Measurements from ENCODE around the gene SYT6. TPM values are rescaled to one million over a fixed set of nuclear protein-coding genes. Genes with fewer than 3 reads are reported as not detected.
A peak's percentile ranks its signal among the peaks of the same experiment; 100 is the strongest.

SYT6 gene
- total and polyA plus RNA-seq, 4 experiments from 2014 or later = not detected

- ChIA-PET CTCF (ENCODE audit: partially characterized antibody) (no interaction called here), POLR2A (ENCODE audit: partially characterized antibody) (no interaction called here)
- Mint-ChIP-seq H3K4me1 (no peaks in the 10 kb centered on the region), H3K9me3 (peaks cover 0 to 2% (median 0%) of the 10 kb centered on the region in 8 donors), H3K4me3 (no peak overlapping the region), H3K27me3 (peaks cover 14% of the 10 kb centered on the region in 2 donors), H3K36me3 (no peaks in the 10 kb centered on the region), H3K27ac (no peak overlapping the region)
- DNase-seq = no peak
- Histone ChIP-seq H3K9me3 (ENCODE audit: control insufficient read depth in 1 of 2, low read length in 2 of 2) (no peaks in the 10 kb centered on the region), H3K36me3 (ENCODE audit: insufficient read depth, low read length) (no peaks in the 10 kb centered on the region), H3K27ac (ENCODE audit: low read depth, low read length) (no peak overlapping the region), H3K4me1 (ENCODE audit: insufficient read depth, low read length) (no peaks in the 10 kb centered on the region), H3K4me3 (ENCODE audit: low read length in 2 of 2) (no peak overlapping the region), H3K27me3 (ENCODE audit: insufficient read depth, low read length) (no peaks in the 10 kb centered on the region)
- intact Hi-C loops (cut with micrococcal nuclease) = no loop called here
Observed at GRCh38 chr1:114189398-114189797, 35.7 kb upstream of the SYT6 start.

GRCh38 chr1:114181356-114181755, 27.7 kb upstream of the SYT6 start:
- no peak for DNase-seq

GRCh38 chr1:114180742-114181141, 27.1 kb upstream of the SYT6 start:
- Mint-ChIP-seq H3K9me3 (peaks cover 0 to 4% (median 0%) of the 10 kb centered on the region in 8 donors), H3K27me3 (peaks cover 4 to 5% of the 10 kb centered on the region in 2 donors), H3K4me1 (no peaks in the 10 kb centered on the region), H3K27ac (no peak overlapping the region), H3K36me3 (no peaks in the 10 kb centered on the region), H3K4me3 (no peak overlapping the region)
- Histone ChIP-seq H3K9me3 (ENCODE audit: control insufficient read depth in 1 of 2, low read length in 2 of 2) (no peaks in the 10 kb centered on the region), H3K4me3 (ENCODE audit: low read length in 2 of 2) (no peak overlapping the region), H3K27me3 (ENCODE audit: insufficient read depth, low read length) (no peaks in the 10 kb centered on the region), H3K4me1 (ENCODE audit: insufficient read depth, low read length) (no peaks in the 10 kb centered on the region), H3K36me3 (ENCODE audit: insufficient read depth, low read length) (no peaks in the 10 kb centered on the region), H3K27ac (ENCODE audit: low read depth, low read length) (no peak overlapping the region)
- DNase-seq = no peak
- ChIA-PET POLR2A (ENCODE audit: partially characterized antibody) (no interaction called here), CTCF (ENCODE audit: partially characterized antibody) (no interaction called here)
- intact Hi-C loops (cut with micrococcal nuclease) = no loop called here

More at GRCh38 chr1:114181356-114181755, 27.7 kb upstream of the SYT6 start:
- Histone ChIP-seq H3K36me3 (ENCODE audit: insufficient read depth, low read length) (no peaks in the 10 kb centered on the region), H3K27ac (ENCODE audit: low read depth, low read length) (no peak overlapping the region), H3K27me3 (ENCODE audit: insufficient read depth, low read length) (no peaks in the 10 kb centered on the region), H3K4me1 (ENCODE audit: insufficient read depth, low read length) (no peaks in the 10 kb centered on the region), H3K9me3 (ENCODE audit: control insufficient read depth in 1 of 2, low read length in 2 of 2) (no peaks in the 10 kb centered on the region), H3K4me3 (ENCODE audit: low read length in 2 of 2) (no peak overlapping the region)
- peak overlapping the region in 1 of 7 donors; percentile 16 for H3K27ac Mint-ChIP-seq
- peaks cover 0 to 4% (median 0%) of the 10 kb centered on the region in 8 donors for H3K9me3 Mint-ChIP-seq
- no peak overlapping the region for H3K4me3 Mint-ChIP-seq
- intact Hi-C loops (cut with micrococcal nuclease) = no loop called here
- no peaks in the 10 kb centered on the region for H3K4me1 Mint-ChIP-seq
- no peaks in the 10 kb centered on the region for H3K36me3 Mint-ChIP-seq
- peaks cover 4 to 5% of the 10 kb centered on the region in 2 donors for H3K27me3 Mint-ChIP-seq
- POLR2A ChIA-PET (ENCODE audit: partially characterized antibody) = no interaction called here
- CTCF ChIA-PET (ENCODE audit: partially characterized antibody) = no interaction called here

- Histone ChIP-seq H3K27me3 (ENCODE audit: insufficient read depth, low read length) (no peaks in the 10 kb centered on the region), H3K4me3 (ENCODE audit: low read length in 2 of 2) (no peak overlapping the region), H3K36me3 (ENCODE audit: insufficient read depth, low read length) (no peaks in the 10 kb centered on the region), H3K27ac (ENCODE audit: low read depth, low read length) (no peak overlapping the region), H3K4me1 (ENCODE audit: insufficient read depth, low read length) (no peaks in the 10 kb centered on the region), H3K9me3 (ENCODE audit: control insufficient read depth in 1 of 2, low read length in 2 of 2) (no peaks in the 10 kb centered on the region)
- Mint-ChIP-seq H3K4me3 (no peak overlapping the region), H3K4me1 (no peaks in the 10 kb centered on the region), H3K36me3 (no peaks in the 10 kb centered on the region), H3K27ac (peak overlapping the region in 1 of 7 donors; percentile 31), H3K27me3 (peaks cover 4 to 6% of the 10 kb centered on the region in 2 donors), H3K9me3 (peaks cover 0 to under 1% (median 0%) of the 10 kb centered on the region in 8 donors)
- CTCF ChIA-PET (ENCODE audit: partially characterized antibody) = no interaction called here
- POLR2A ChIA-PET (ENCODE audit: partially characterized antibody) = no interaction called here
- intact Hi-C loops (cut with micrococcal nuclease) = no loop called here
- DNase-seq = no peak
Observed at GRCh38 chr1:114178936-114179335, 25.3 kb upstream of the SYT6 start.

GRCh38 chr1:114177282-114177681, 23.6 kb upstream of the SYT6 start:
- Mint-ChIP-seq H3K27me3 (peaks cover 4 to 6% of the 10 kb centered on the region in 2 donors), H3K4me3 (no peak overlapping the region), H3K36me3 (no peaks in the 10 kb centered on the region), H3K9me3 (no peaks in the 10 kb centered on the region), H3K27ac (no peak overlapping the region), H3K4me1 (no peaks in the 10 kb centered on the region)
- intact Hi-C loops (cut with micrococcal nuclease) = no loop called here
- H3K36me3 ChIP-seq (ENCODE audit: insufficient read depth, low read length) = no peaks in the 10 kb centered on the region
- DNase-seq = no peak
- H3K9me3 ChIP-seq (ENCODE audit: control insufficient read depth in 1 of 2, low read length in 2 of 2) = no peaks in the 10 kb centered on the region
- H3K4me3 ChIP-seq (ENCODE audit: low read length in 2 of 2) = no peak overlapping the region
- CTCF ChIA-PET (ENCODE audit: partially characterized antibody) = no interaction called here
- H3K27ac ChIP-seq (ENCODE audit: low read depth, low read length) = no peak overlapping the region
- no peaks in the 10 kb centered on the region for H3K4me1 ChIP-seq (ENCODE audit: insufficient read depth, low read length)
- no peaks in the 10 kb centered on the region for H3K27me3 ChIP-seq (ENCODE audit: insufficient read depth, low read length)
- POLR2A ChIA-PET (ENCODE audit: partially characterized antibody) = no interaction called here

GRCh38 chr1:114176366-114176765, 22.7 kb upstream of the SYT6 start:
- H3K4me1 Mint-ChIP-seq = no peaks in the 10 kb centered on the region
- H3K9me3 Mint-ChIP-seq = no peaks in the 10 kb centered on the region
- no peak overlapping the region for H3K4me3 ChIP-seq (ENCODE audit: low read length in 2 of 2)
- H3K36me3 ChIP-seq (ENCODE audit: insufficient read depth, low read length) = no peaks in the 10 kb centered on the region
- H3K27me3 ChIP-seq (ENCODE audit: insufficient read depth, low read length) = no peaks in the 10 kb centered on the region
- H3K27me3 Mint-ChIP-seq = peaks cover 4 to 6% of the 10 kb centered on the region in 2 donors
- H3K27ac Mint-ChIP-seq = no peak overlapping the region
- POLR2A ChIA-PET (ENCODE audit: partially characterized antibody) = no interaction called here
- DNase-seq = no peak
- CTCF ChIA-PET (ENCODE audit: partially characterized antibody) = no interaction called here
- no peak overlapping the region for H3K27ac ChIP-seq (ENCODE audit: low read depth, low read length)
- H3K4me1 ChIP-seq (ENCODE audit: insufficient read depth, low read length) = no peaks in the 10 kb centered on the region
- H3K36me3 Mint-ChIP-seq = no peaks in the 10 kb centered on the region
- intact Hi-C loops (cut with micrococcal nuclease) = no loop called here
- no peak overlapping the region for H3K4me3 Mint-ChIP-seq
- no peaks in the 10 kb centered on the region for H3K9me3 ChIP-seq (ENCODE audit: control insufficient read depth in 1 of 2, low read length in 2 of 2)

- Mint-ChIP-seq H3K9me3 (no peaks in the 10 kb centered on the region), H3K27ac (no peak overlapping the region), H3K4me1 (no peaks in the 10 kb centered on the region), H3K36me3 (no peaks in the 10 kb centered on the region), H3K27me3 (peaks cover 2% of the 10 kb centered on the region in 2 donors), H3K4me3 (no peak overlapping the region)
- Histone ChIP-seq H3K4me3 (ENCODE audit: low read length in 2 of 2) (no peak overlapping the region), H3K36me3 (ENCODE audit: insufficient read depth, low read length) (no peaks in the 10 kb centered on the region), H3K4me1 (ENCODE audit: insufficient read depth, low read length) (no peaks in the 10 kb centered on the region), H3K9me3 (ENCODE audit: control insufficient read depth in 1 of 2, low read length in 2 of 2) (no peaks in the 10 kb centered on the region), H3K27ac (ENCODE audit: low read depth, low read length) (no peak overlapping the region), H3K27me3 (ENCODE audit: insufficient read depth, low read length) (no peaks in the 10 kb centered on the region)
- intact Hi-C loops (cut with micrococcal nuclease) = no loop called here
- ChIA-PET POLR2A (ENCODE audit: partially characterized antibody) (no interaction called here), CTCF (ENCODE audit: partially characterized antibody) (no interaction called here)
- DNase-seq = no peak
Observed at GRCh38 chr1:114173680-114174079, 20.0 kb upstream of the SYT6 start.

GRCh38 chr1:114169509-114169908, 15.8 kb upstream of the SYT6 start:
- POLR2A ChIA-PET (ENCODE audit: partially characterized antibody) = no interaction called here

More at GRCh38 chr1:114169509-114169908, 15.8 kb upstream of the SYT6 start:
- Histone ChIP-seq H3K27me3 (ENCODE audit: insufficient read depth, low read length) (peaks cover 5% of the 10 kb centered on the region), H3K9me3 (ENCODE audit: control insufficient read depth in 1 of 2, low read length in 2 of 2) (no peaks in the 10 kb centered on the region), H3K36me3 (ENCODE audit: insufficient read depth, low read length) (no peaks in the 10 kb centered on the region), H3K4me3 (ENCODE audit: low read length in 2 of 2) (no peak overlapping the region), H3K27ac (ENCODE audit: low read depth, low read length) (no peak overlapping the region), H3K4me1 (ENCODE audit: insufficient read depth, low read length) (no peaks in the 10 kb centered on the region)
- Mint-ChIP-seq H3K36me3 (no peaks in the 10 kb centered on the region), H3K4me1 (no peaks in the 10 kb centered on the region), H3K27ac (no peak overlapping the region), H3K9me3 (no peaks in the 10 kb centered on the region), H3K27me3 (peaks cover 0 to 4% of the 10 kb centered on the region in 2 donors), H3K4me3 (no peak overlapping the region)
- DNase-seq = no peak
- intact Hi-C loops (cut with micrococcal nuclease) = no loop called here
- CTCF ChIA-PET (ENCODE audit: partially characterized antibody) = no interaction called here

Data from CD4-positive, alpha-beta memory T cell (primary cell).